SK-N-SH (cell line): ENCODE results near the gene GALNT18. TPM values are rescaled to one million over a fixed set of nuclear protein-coding genes. Genes with fewer than 3 reads are reported as not detected.

Experiments
- CTCF ChIA-PET: fragments of 300-600, 350-600 bp; formaldehyde crosslinking; extraction: SDS; loops from one replicate; lab custom pipeline; 2021; lab: Yijun Ruan, JAX
- POLR2A ChIA-PET: fragments of 350-600 bp; sonication (Branson Sonifier 250); formaldehyde crosslinking; extraction: SDS; loops from one replicate; lab custom pipeline; 2020; ENCODE audit warnings: antibody characterized with exemption, inconsistent platforms; lab: Yijun Ruan, JAX
- DNase-seq: peaks from one replicate; pipeline ENCODE4 v3.0.0; 2012
- H2AFZ ChIP-seq: fragments of 200-600 bp; sonication (generic); 2 replicates; pipeline ENCODE4 v1.8.1; 2016; ENCODE audit warnings: antibody characterized with exemption, mild to moderate bottlenecking, low read depth
- H3F3A ChIP-seq: fragments of 200-600 bp; sonication (generic); replicated peaks from 2 replicates; pipeline ENCODE3; 2016; ENCODE audit warnings: antibody characterized with exemption, mild to moderate bottlenecking; ENCODE audit not compliant: insufficient read depth
- H3K27ac ChIP-seq, 2 experiments: fragments of 200-500 bp in 1 of 2; fragments of 200-600 bp in 1 of 2; sonication (Bioruptor generic) in 1 of 2; sonication (generic), shearing (Covaris generic) in 1 of 2; 2 replicates each; pipeline versions ENCODE4 v1.5.1 to v1.6.1; 2014 to 2016; ENCODE audit warnings: low read depth in 2 of 2, inconsistent platforms in 1 of 2, low read length in 1 of 2, mild to moderate bottlenecking in 1 of 2, mixed read lengths in 1 of 2
- H3K27me3 ChIP-seq: fragments of 200-600 bp; sonication (generic), shearing (Covaris generic); 2 replicates; pipeline ENCODE4 v1.6.1; 2016; ENCODE audit warnings: mixed run types; ENCODE audit not compliant: insufficient read depth
- H3K36me3 ChIP-seq, 2 experiments: fragments of 200-500 bp in 1 of 2; fragments of 200-600 bp in 1 of 2; sonication (Bioruptor generic) in 1 of 2; sonication (generic) in 1 of 2; replicated peaks in 1 of 2; 2 replicates each; pipeline versions ENCODE3 to v1.5.1; 2014 to 2016; ENCODE audit warnings: low read length in 1 of 2, mild to moderate bottlenecking in 1 of 2; ENCODE audit not compliant: insufficient read depth in 2 of 2, control insufficient read depth in 1 of 2
- H3K4me1 ChIP-seq, 2 experiments: fragments of 200-500 bp in 1 of 2; fragments of 200-600 bp in 1 of 2; sonication (Bioruptor generic) in 1 of 2; sonication (generic), shearing (Covaris generic) in 1 of 2; 2 replicates each; pipeline versions ENCODE4 v1.5.1 to v1.6.1; 2014 to 2016; ENCODE audit warnings: low read depth in 1 of 2, low read length in 1 of 2, mixed run types in 1 of 2; ENCODE audit not compliant: insufficient read depth in 2 of 2, control insufficient read depth in 1 of 2
- H3K4me2 ChIP-seq: fragments of 200-600 bp; sonication (generic), shearing (Covaris generic); 2 replicates; pipeline ENCODE4 v1.6.1; 2017; ENCODE audit warnings: mixed run types
- H3K4me3 ChIP-seq, 2 experiments: fragments of 200-500 bp in 1 of 2; fragments of 200-600 bp in 1 of 2; sonication (Bioruptor generic) in 1 of 2; sonication (generic), shearing (Covaris generic) in 1 of 2; 2 replicates each; pipeline versions ENCODE4 v1.5.1 to v1.8.1; 2014 to 2016; ENCODE audit warnings: low read depth in 2 of 2, inconsistent platforms in 1 of 2, low read length in 1 of 2, mild to moderate bottlenecking in 1 of 2, mixed read lengths in 1 of 2, moderate library complexity in 1 of 2
- H3K79me2 ChIP-seq: fragments of 200-600 bp; sonication (generic); 2 replicates; pipeline ENCODE4 v1.8.1; 2017; ENCODE audit warnings: mild to moderate bottlenecking; ENCODE audit not compliant: insufficient read depth
- H3K9ac ChIP-seq: fragments of 200-600 bp; sonication (generic); 2 replicates; pipeline ENCODE4 v1.6.1; 2017; ENCODE audit warnings: mixed run types
- H3K9me2 ChIP-seq: fragments of 200-600 bp; sonication (generic); 2 replicates; pipeline ENCODE4 v1.6.1; 2017; ENCODE audit warnings: mixed run types
- H3K9me3 ChIP-seq: fragments of 200-600 bp; sonication (generic); 2 replicates; pipeline ENCODE4 v1.6.1; 2017; ENCODE audit warnings: mixed run types, mild to moderate bottlenecking, moderate library complexity
- H4K20me1 ChIP-seq: fragments of 200-600 bp; sonication (generic); 2 replicates; pipeline ENCODE4 v1.6.1; 2017; ENCODE audit warnings: mild to moderate bottlenecking, mixed run types; ENCODE audit not compliant: insufficient read depth
- CTCF ChIP-seq: fragments of 200-600 bp; sonication (generic); IDR thresholded peaks from 2 replicates; pipeline ENCODE4 v1.6.1; 2017; ENCODE audit warnings: antibody characterized with exemption, mild to moderate bottlenecking, moderate library complexity
- FOSL2 ChIP-seq: IDR thresholded peaks from 2 replicates; pipeline ENCODE4 v1.4.0; 2012; ENCODE audit warnings: low read depth, mild to moderate bottlenecking, moderate library complexity, borderline replicate concordance
- FOXJ3 ChIP-seq: sonication (generic); formaldehyde crosslinking; IDR thresholded peaks from 2 replicates; pipeline ENCODE4 v1.5.1; 2020; ENCODE audit warnings: mild to moderate bottlenecking, missing genetic modification reagents
- FOXM1 ChIP-seq: IDR thresholded peaks from 2 replicates; pipeline ENCODE4 v1.4.0; 2012; ENCODE audit warnings: low read depth, mild to moderate bottlenecking
- GABPA ChIP-seq: IDR thresholded peaks from 2 replicates; pipeline ENCODE4 v1.4.0; 2012; ENCODE audit warnings: low read depth, mild to moderate bottlenecking
- GATA2 ChIP-seq: sonication (generic); formaldehyde crosslinking; IDR thresholded peaks from 2 replicates; pipeline ENCODE4 v1.5.0; 2020; ENCODE audit warnings: mild to moderate bottlenecking, missing genetic modification reagents
- NRF1 ChIP-seq: IDR thresholded peaks from 2 replicates; pipeline ENCODE4 v1.6.1; 2012; ENCODE audit warnings: low read depth, mild to moderate bottlenecking, low read length
- RAD21 ChIP-seq: IDR thresholded peaks from 2 replicates; pipeline ENCODE4 v1.6.1; 2012; ENCODE audit warnings: mild to moderate bottlenecking, low read length
- RXRA ChIP-seq: IDR thresholded peaks from 2 replicates; pipeline ENCODE4 v1.4.0; 2012; ENCODE audit warnings: low read depth, mild to moderate bottlenecking, borderline replicate concordance
- SIN3A ChIP-seq: IDR thresholded peaks from 2 replicates; pipeline ENCODE4 v1.6.1; 2012; ENCODE audit warnings: low read depth, mild to moderate bottlenecking, low read length, moderate library complexity, borderline replicate concordance
- SMC3 ChIP-seq: IDR thresholded peaks from 2 replicates; pipeline ENCODE4 v1.6.1; 2012; ENCODE audit warnings: low read depth, low read length, improper control_type of control experiment
- TAF1 ChIP-seq: IDR thresholded peaks from 2 replicates; pipeline ENCODE4 v1.6.1; 2012; ENCODE audit warnings: low read depth, mild to moderate bottlenecking, low read length, moderate library complexity, borderline replicate concordance
- TCF12 ChIP-seq: IDR thresholded peaks from 2 replicates; pipeline ENCODE4 v1.4.0; 2012
- USF2 ChIP-seq: fragments of 150-350 bp; IDR thresholded peaks from 2 replicates; pipeline ENCODE4 v1.6.1; 2017; ENCODE audit warnings: antibody characterized with exemption, low read length, low read depth, borderline replicate concordance
- YY1 ChIP-seq: IDR thresholded peaks from 2 replicates; pipeline ENCODE4 v1.4.0; 2012; ENCODE audit warnings: low read depth, mild to moderate bottlenecking
- WGBS: methylation state at CpG from one replicate; pipeline ENCODE4 v1.1.6; 2017; ENCODE audit warnings: low lambda C conversion rate; 5-methylcytosine and 5-hydroxymethylcytosine counted together
- polyA plus RNA-seq, 3 experiments: library from polyadenylated mRNA; depleted of rRNA; stranded (reverse); fragments of >200 nt; gene quantifications; 2 replicates each; pipeline ENCODE4 v1.2.3, GENCODE V29; 2012
- TF ChIP-seq, protein P1 (sequence below): IDR thresholded peaks from 2 replicates; pipeline ENCODE4 v1.6.1; 2012; ENCODE audit warnings: mild to moderate bottlenecking, low read depth, low read length, moderate library complexity
- TF ChIP-seq, protein P2 (sequence below): IDR thresholded peaks from 2 replicates; pipeline ENCODE4 v1.4.0; 2012; ENCODE audit warnings: low read depth, borderline replicate concordance

GALNT18 gene
- polyA plus RNA-seq, 1 of the 3 experiments (the other 2 are of a cell fraction) = 0.64 TPM

GRCh38 chr11:11280826-11281225 lies 341.0 kb downstream of the GALNT18 start:
- CTCF ChIA-PET = interaction anchor here (1.1 to 1.5 kb wide), 3 partner anchors 11 to 13 kb away, joined by 3 to 4 read pairs (median 3); no protein-coding TSS in a partner anchor
- H3K4me2 ChIP-seq = no peak overlapping the region
- H3K79me2 ChIP-seq = no peaks in the 10 kb centered on the region
- no peaks in the 10 kb centered on the region for H3K9me3 ChIP-seq
- H3K36me3 ChIP-seq = no peaks in the 10 kb centered on the region
- no peaks in the 10 kb centered on the region for H3K9me2 ChIP-seq
- no peak overlapping the region for H3K4me3 ChIP-seq
- no peak for DNase-seq
- no peak overlapping the region for H3K27ac ChIP-seq
- TF ChIP-seq, protein P1, sequence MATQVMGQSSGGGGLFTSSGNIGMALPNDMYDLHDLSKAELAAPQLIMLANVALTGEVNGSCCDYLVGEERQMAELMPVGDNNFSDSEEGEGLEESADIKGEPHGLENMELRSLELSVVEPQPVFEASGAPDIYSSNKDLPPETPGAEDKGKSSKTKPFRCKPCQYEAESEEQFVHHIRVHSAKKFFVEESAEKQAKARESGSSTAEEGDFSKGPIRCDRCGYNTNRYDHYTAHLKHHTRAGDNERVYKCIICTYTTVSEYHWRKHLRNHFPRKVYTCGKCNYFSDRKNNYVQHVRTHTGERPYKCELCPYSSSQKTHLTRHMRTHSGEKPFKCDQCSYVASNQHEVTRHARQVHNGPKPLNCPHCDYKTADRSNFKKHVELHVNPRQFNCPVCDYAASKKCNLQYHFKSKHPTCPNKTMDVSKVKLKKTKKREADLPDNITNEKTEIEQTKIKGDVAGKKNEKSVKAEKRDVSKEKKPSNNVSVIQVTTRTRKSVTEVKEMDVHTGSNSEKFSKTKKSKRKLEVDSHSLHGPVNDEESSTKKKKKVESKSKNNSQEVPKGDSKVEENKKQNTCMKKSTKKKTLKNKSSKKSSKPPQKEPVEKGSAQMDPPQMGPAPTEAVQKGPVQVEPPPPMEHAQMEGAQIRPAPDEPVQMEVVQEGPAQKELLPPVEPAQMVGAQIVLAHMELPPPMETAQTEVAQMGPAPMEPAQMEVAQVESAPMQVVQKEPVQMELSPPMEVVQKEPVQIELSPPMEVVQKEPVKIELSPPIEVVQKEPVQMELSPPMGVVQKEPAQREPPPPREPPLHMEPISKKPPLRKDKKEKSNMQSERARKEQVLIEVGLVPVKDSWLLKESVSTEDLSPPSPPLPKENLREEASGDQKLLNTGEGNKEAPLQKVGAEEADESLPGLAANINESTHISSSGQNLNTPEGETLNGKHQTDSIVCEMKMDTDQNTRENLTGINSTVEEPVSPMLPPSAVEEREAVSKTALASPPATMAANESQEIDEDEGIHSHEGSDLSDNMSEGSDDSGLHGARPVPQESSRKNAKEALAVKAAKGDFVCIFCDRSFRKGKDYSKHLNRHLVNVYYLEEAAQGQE = no peak
- no peak for TF ChIP-seq FOXM1
- TF ChIP-seq RXRA = no peak
- TF ChIP-seq USF2 = no peak
- no peak for TF ChIP-seq CTCF
- TF ChIP-seq GABPA = no peak
- no peak for TF ChIP-seq SMC3
- no peak for TF ChIP-seq TCF12
- no peak for TF ChIP-seq RAD21
- no peak for TF ChIP-seq GATA2 (CRISPR knock-in tag)
- no peak for TF ChIP-seq FOXJ3 (CRISPR knock-in tag)
- TF ChIP-seq TAF1 = no peak
- TF ChIP-seq NRF1 = no peak
- no peak for TF ChIP-seq SIN3A
- TF ChIP-seq, protein P2, sequence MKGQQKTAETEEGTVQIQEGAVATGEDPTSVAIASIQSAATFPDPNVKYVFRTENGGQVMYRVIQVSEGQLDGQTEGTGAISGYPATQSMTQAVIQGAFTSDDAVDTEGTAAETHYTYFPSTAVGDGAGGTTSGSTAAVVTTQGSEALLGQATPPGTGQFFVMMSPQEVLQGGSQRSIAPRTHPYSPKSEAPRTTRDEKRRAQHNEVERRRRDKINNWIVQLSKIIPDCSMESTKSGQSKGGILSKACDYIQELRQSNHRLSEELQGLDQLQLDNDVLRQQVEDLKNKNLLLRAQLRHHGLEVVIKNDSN = no peak
- TF ChIP-seq FOSL2 = no peak
- no peak for TF ChIP-seq YY1
- H2AFZ ChIP-seq = no peak overlapping the region
- no peaks in the 10 kb centered on the region for H3F3A ChIP-seq
- 84% methylated on average over 5 of the region's 5 CpGs for WGBS
- H3K9ac ChIP-seq = no peak overlapping the region
- no peaks in the 10 kb centered on the region; a peak in 2 of 4 replicates for H3K4me1 ChIP-seq
- H4K20me1 ChIP-seq = no peaks in the 10 kb centered on the region
- POLR2A ChIA-PET = no interaction called here
- H3K27me3 ChIP-seq = no peaks in the 10 kb centered on the region
